ENCODE data around the gene PTTG1.

GRCh38 chr5:160421625-160422258 lies at the start of gene PTTG1:
- TF ChIP-seq POLR2A (IDR thresholded peaks at IDR 0.05) (no peak), CTCF (IDR thresholded peaks at IDR 0.05) (no peak)

Measured in Peyer's patch (tissue), 4 donors.